OCI-LY3 (cell line): ENCODE measurements around the gene DMAC2L.

Source experiments
- H2AFZ ChIP-seq: fragments of 200-600, 300-600 bp; shearing (Covaris generic); 2 replicates; pipeline ENCODE4 v1.6.0; 2014; ENCODE audit warnings: antibody characterized with exemption, low read depth, low read length
- H3K27ac ChIP-seq: fragments of 200-600, 300-600 bp; sonication (generic); 2 replicates; pipeline ENCODE4 v1.5.1; 2014; ENCODE audit warnings: mild to moderate bottlenecking, low read length, moderate library complexity, mixed read lengths
- H3K27me3 ChIP-seq: fragments of 200-600, 300-600 bp; sonication (generic); 2 replicates; pipeline ENCODE4 v1.6.1; 2014; ENCODE audit warnings: low read depth, low read length, mixed read lengths
- H3K36me3 ChIP-seq: fragments of 200-600, 300-600 bp; sonication (generic); replicated peaks from 2 replicates; pipeline ENCODE3; 2014; ENCODE audit warnings: low read depth, low read length, mixed read lengths
- H3K4me1 ChIP-seq: fragments of 300-600, 200-600 bp; sonication (generic); 2 replicates; pipeline ENCODE4 v1.6.1; 2014; ENCODE audit warnings: low read length, mixed read lengths
- H3K4me2 ChIP-seq: fragments of 200-600, 300-600 bp; sonication (generic); 2 replicates; pipeline ENCODE4 v1.6.1; 2014; ENCODE audit warnings: low read length, mixed read lengths
- H3K4me3 ChIP-seq: fragments of 300-600, 200-600 bp; sonication (generic); 2 replicates; pipeline ENCODE4 v1.5.1; 2014; ENCODE audit warnings: antibody characterized with exemption, mild to moderate bottlenecking, low read length, moderate library complexity
- H3K79me2 ChIP-seq: fragments of 300-600, 200-600 bp; shearing (Covaris generic); 2 replicates; pipeline ENCODE4 v1.6.1; 2014; ENCODE audit warnings: mild to moderate bottlenecking, low read length, mixed read lengths
- H3K9ac ChIP-seq: fragments of 300-600, 200-600 bp; shearing (Covaris generic); 2 replicates; pipeline ENCODE4 v1.6.0; 2014; ENCODE audit warnings: mild to moderate bottlenecking, low read length, moderate library complexity
- H3K9me3 ChIP-seq: fragments of 200-600, 300-600 bp; shearing (Covaris generic); 2 replicates; pipeline ENCODE4 v1.6.1; 2014; ENCODE audit warnings: low read length, mixed read lengths; ENCODE audit not compliant: insufficient read depth
- H4K20me1 ChIP-seq: fragments of 200-600, 300-600 bp; sonication (generic); 2 replicates; pipeline ENCODE4 v1.6.1; 2016; ENCODE audit warnings: low read length, mixed read lengths; ENCODE audit not compliant: insufficient read depth
- CTCF ChIP-seq: fragments of 200-600, 300-600 bp; sonication (generic); IDR thresholded peaks from 2 replicates; pipeline ENCODE4 v1.5.1; 2014; ENCODE audit warnings: antibody characterized with exemption, low read length, low read depth
- EZH2phosphoT487 ChIP-seq: fragments of 200-600 bp; shearing (Covaris generic); IDR thresholded peaks from 2 replicates; pipeline ENCODE4 v1.6.1; 2018; ENCODE audit warnings: antibody characterized with exemption, mixed run types, low read depth

DMAC2L gene

GRCh38 chr14:50270932-50271331 lies 41.2 kb upstream of the DMAC2L start:
- H3K27me3 ChIP-seq = no peaks in the 10 kb centered on the region
- no peaks in the 10 kb centered on the region for H3K79me2 ChIP-seq
- H3K4me2 ChIP-seq = no peak overlapping the region
- H3K9me3 ChIP-seq = no peaks in the 10 kb centered on the region
- TF ChIP-seq CTCF = no peak
- TF ChIP-seq EZH2phosphoT487 = no peak
- no peak overlapping the region for H3K27ac ChIP-seq
- H4K20me1 ChIP-seq = no peaks in the 10 kb centered on the region
- H3K36me3 ChIP-seq = peaks cover 8% of the 10 kb centered on the region
- no peak overlapping the region for H3K4me3 ChIP-seq
- no peak overlapping the region for H2AFZ ChIP-seq
- no peaks in the 10 kb centered on the region for H3K4me1 ChIP-seq
- H3K9ac ChIP-seq = no peak overlapping the region

GRCh38 chr14:50272498-50272897 lies 39.6 kb upstream of the DMAC2L start:
- no peaks in the 10 kb centered on the region for H3K4me1 ChIP-seq
- no peak for TF ChIP-seq EZH2phosphoT487
- no peak for TF ChIP-seq CTCF
- no peak overlapping the region for H3K27ac ChIP-seq

GRCh38 chr14:50285861-50286260 lies 26.3 kb upstream of the DMAC2L start:
- H3K4me1 ChIP-seq = no peaks in the 10 kb centered on the region
- H3K4me3 ChIP-seq = no peak overlapping the region
- H3K4me2 ChIP-seq = no peak overlapping the region
- no peaks in the 10 kb centered on the region for H3K9me3 ChIP-seq
- H3K9ac ChIP-seq = no peak overlapping the region
- H4K20me1 ChIP-seq = no peaks in the 10 kb centered on the region
- TF ChIP-seq EZH2phosphoT487 (no peak), CTCF (no peak)
- H2AFZ ChIP-seq = no peak overlapping the region
- H3K79me2 ChIP-seq = no peaks in the 10 kb centered on the region
- H3K27me3 ChIP-seq = no peaks in the 10 kb centered on the region
- H3K36me3 ChIP-seq = peaks cover 3% of the 10 kb centered on the region
- no peak overlapping the region for H3K27ac ChIP-seq

More at GRCh38 chr14:50272498-50272897, 39.6 kb upstream of the DMAC2L start:
- Histone ChIP-seq H3K9me3 (no peaks in the 10 kb centered on the region), H3K4me3 (no peak overlapping the region), H3K79me2 (no peaks in the 10 kb centered on the region), H3K36me3 (peaks cover 8% of the 10 kb centered on the region), H4K20me1 (no peaks in the 10 kb centered on the region), H3K9ac (no peak overlapping the region), H3K4me2 (no peak overlapping the region), H2AFZ (no peak overlapping the region), H3K27me3 (no peaks in the 10 kb centered on the region)

- Histone ChIP-seq H3K27me3 (no peaks in the 10 kb centered on the region), H4K20me1 (no peaks in the 10 kb centered on the region), H3K27ac (no peak overlapping the region), H3K9ac (no peak overlapping the region), H2AFZ (no peak overlapping the region), H3K4me2 (no peak overlapping the region), H3K4me1 (no peaks in the 10 kb centered on the region), H3K79me2 (no peaks in the 10 kb centered on the region), H3K9me3 (no peaks in the 10 kb centered on the region), H3K4me3 (no peak overlapping the region), H3K36me3 (peaks cover 8% of the 10 kb centered on the region)
- TF ChIP-seq CTCF = no peak
- no peak for TF ChIP-seq EZH2phosphoT487
Observed at GRCh38 chr14:50288146-50288545, 24.0 kb upstream of the DMAC2L start.
